HUES6 (cell line): ENCODE data around the gene ANXA11.

Experiments used
- H3K27ac ChIP-seq: 2 replicates; pipeline ENCODE4 v1.7.0; 2013; ENCODE audit warnings: low read depth, mild to moderate bottlenecking, low read length, inconsistent platforms
- H3K27me3 ChIP-seq: 2 replicates; pipeline ENCODE4 v1.6.1; 2013; ENCODE audit warnings: low read length; ENCODE audit not compliant: control insufficient read depth, insufficient read depth
- H3K36me3 ChIP-seq: 2 replicates; pipeline ENCODE4 v1.6.1; 2013; ENCODE audit warnings: low read length; ENCODE audit not compliant: control insufficient read depth, insufficient read depth
- H3K4me1 ChIP-seq: 2 replicates; pipeline ENCODE4 v1.6.1; 2013; ENCODE audit warnings: low read length; ENCODE audit not compliant: control insufficient read depth, insufficient read depth
- H3K4me3 ChIP-seq: 2 replicates; pipeline ENCODE4 v1.5.1; 2013; ENCODE audit warnings: low read depth, low read length
- H3K9ac ChIP-seq: one replicate; pipeline ENCODE4 v1.6.1; 2013; ENCODE audit warnings: mild to moderate bottlenecking, low read length
- H3K9me3 ChIP-seq: 2 replicates; pipeline ENCODE4 v1.6.1; 2013; ENCODE audit warnings: low read depth, low read length; ENCODE audit not compliant: control insufficient read depth, insufficient read depth

Gene ANXA11

DNA sequence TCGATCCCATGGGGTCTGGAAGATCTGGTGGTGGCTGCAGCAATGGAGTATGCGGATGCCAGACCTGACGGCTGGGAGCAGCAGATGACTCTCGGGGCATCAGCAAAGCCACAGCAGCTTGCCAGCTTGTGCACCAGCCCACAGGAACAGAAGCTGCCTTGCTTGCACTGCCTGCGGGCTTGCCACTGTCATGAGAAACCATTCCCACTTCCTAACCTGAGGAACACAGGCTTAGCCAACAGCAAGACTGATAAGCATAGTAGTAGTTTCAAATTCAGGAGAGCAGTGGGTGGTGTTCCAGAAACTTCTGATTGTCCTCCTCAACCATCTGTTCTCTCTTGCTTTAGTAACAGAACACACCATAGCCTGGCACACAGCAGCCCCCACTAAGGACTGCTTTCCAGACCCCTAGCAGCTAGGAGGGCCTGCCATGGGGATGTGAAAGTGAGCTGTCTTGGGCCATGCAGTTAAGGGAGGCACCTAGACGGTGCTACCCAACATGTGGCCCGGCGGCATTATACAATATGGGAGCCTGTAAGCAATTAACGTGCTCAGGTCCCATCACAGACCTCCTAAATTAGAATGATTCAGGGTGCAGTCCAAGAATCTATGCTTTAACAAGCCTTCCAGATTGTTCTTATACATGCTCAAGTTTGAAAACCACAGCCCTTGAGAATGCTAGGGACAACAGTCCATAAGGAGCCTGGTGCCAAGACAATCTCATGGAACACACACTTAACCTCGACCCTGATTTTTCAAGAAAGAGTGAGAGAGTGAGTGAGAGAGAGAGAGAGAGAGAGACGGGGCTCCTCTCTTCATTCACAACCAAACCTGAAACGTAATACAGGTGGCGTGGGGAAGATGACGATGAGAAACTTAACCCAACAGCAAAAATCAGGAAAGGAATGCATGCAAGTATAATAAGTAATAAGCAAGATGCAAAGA lies 7.1 kb downstream of the ANXA11 start:
- Histone ChIP-seq H3K4me1 (peaks cover 32% of the 10 kb centered on the region), H3K4me3 (no peak overlapping the region), H3K36me3 (0 out of 2 replicates have a peak, but pooled peaks cover 3% of the 10 kb centered on the region), H3K9me3 (no peaks in the 10 kb centered on the region), H3K27me3 (no peaks in the 10 kb centered on the region), H3K9ac (no peak overlapping the region), H3K27ac (no peak overlapping the region)

DNA sequence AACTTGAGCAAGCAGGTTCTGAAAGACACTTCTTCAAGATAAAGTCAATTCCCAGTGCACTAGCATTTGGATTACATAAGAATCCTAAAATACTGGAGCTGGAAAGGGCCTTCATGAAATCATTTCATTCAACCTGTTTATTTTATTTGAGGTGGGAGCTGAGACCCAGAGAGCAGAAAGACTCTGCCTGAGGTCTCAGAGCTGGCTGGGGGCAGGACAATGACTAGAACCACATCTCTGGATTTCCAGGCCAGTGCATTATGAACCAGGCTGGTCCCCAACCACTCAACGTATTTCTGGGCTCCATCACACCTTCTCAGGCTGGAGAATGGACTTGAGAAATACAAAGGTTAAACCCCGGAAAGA lies 8.4 kb downstream of the ANXA11 start:
- Histone ChIP-seq H3K36me3 (0 out of 2 replicates have a peak, but pooled peaks cover 3% of the 10 kb centered on the region), H3K4me1 (peaks cover 28% of the 10 kb centered on the region), H3K4me3 (no peak overlapping the region), H3K27me3 (no peaks in the 10 kb centered on the region), H3K9ac (no peak overlapping the region), H3K9me3 (no peaks in the 10 kb centered on the region), H3K27ac (no peak overlapping the region)

DNA sequence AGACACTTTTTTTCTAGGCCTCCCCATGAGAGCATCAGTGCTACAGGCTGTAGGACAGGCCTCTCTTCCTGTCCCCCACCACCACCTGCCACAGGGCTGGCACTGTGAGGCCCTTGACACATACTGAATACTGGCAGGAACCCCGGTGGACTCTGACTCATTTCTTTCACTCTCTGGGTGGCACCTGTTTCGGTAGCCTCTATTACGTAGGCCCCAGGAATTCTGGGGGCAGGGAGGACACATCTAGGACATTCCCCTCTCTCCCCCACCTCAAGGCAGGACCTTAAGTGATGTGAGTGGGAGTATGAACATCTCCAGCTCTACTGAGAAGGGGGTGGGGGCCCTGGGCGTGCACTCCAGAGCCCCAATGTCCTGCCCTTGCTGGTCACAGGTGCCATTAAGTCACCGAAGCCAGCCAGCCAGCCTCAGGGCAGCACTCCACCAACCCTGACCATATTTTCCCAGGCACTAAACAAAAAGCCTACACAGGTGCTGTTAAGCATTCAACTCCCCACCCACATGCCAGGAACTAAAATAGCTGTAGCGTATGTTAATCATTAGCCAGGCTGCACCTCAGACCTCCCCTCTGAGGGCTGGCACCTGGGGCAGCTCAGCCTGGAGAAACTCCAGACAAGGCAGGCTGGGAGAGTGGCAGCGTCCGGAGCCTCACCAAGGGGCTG lies 8.9 kb downstream of the ANXA11 start:
- Histone ChIP-seq H3K9ac (no peak overlapping the region), H3K4me1 (peaks cover 28% of the 10 kb centered on the region), H3K4me3 (no peak overlapping the region), H3K9me3 (no peaks in the 10 kb centered on the region), H3K27ac (no peak overlapping the region), H3K27me3 (no peaks in the 10 kb centered on the region), H3K36me3 (0 out of 2 replicates have a peak, but pooled peaks cover 3% of the 10 kb centered on the region)

DNA sequence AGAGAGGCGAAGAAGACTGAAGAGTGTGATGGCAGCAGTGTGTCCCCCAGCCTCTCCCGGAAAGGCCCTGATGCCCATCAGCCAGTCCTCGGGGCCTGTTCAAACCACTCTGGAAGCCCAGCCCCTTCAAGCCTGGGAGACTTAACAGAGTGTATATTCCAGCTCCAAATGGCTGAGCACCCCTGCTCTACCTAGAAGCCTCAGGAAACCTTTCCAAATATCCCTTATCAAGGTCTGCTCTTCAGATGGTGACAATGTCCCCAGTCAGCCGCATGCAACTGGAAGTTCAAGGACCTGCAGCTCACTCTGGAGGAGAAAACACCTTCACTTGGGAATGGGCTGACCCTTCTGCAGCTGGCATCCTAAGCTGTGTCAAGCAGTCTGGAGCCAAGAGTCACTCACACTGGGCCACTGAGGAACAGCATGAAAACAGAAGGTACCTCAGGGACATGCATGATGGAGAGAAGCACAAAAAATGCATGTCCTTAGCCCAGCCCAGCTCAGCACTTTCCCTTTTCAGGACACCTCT lies 10.2 kb downstream of the ANXA11 start:
- Histone ChIP-seq H3K27ac (no peak overlapping the region), H3K9me3 (no peaks in the 10 kb centered on the region), H3K27me3 (no peaks in the 10 kb centered on the region), H3K9ac (no peak overlapping the region), H3K36me3 (no peaks in the 10 kb centered on the region), H3K4me3 (no peak overlapping the region), H3K4me1 (peaks cover 28% of the 10 kb centered on the region)

DNA sequence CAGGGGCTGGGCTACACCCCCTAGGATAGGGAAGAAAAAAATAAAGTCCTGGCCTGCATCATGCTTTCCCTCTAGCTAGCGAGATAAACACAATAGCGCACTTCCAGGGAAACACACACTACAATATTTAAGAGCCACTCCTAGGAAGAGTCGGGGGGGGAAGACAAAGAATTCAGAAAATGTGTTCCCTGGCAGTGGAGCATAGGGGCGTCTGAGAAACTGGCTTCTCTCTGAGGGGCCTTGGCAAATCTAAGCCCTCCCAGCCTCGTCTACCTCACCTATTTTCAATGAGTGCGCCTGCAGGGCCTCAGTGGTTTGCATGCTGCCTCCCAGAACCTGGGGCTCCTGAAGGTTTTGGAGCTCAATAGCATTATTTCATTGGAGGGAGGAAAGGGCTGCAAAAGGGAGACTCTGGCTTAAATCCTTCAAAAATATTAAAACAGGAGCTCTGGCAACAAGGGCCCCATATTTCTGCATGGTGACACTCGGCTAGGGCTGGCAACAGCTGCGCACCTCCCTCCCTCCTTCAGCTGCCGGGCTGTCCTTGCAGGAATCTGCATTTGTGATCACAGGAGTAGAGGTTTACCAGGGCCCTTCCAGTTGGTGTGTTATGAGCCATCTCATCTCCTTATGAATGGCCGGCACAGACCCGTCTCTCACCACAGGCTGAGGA lies 10.8 kb downstream of the ANXA11 start:
- H3K36me3 ChIP-seq = no peaks in the 10 kb centered on the region
- peaks cover 23% of the 10 kb centered on the region for H3K4me1 ChIP-seq
- no peaks in the 10 kb centered on the region for H3K27me3 ChIP-seq
- H3K27ac ChIP-seq = no peak overlapping the region
- H3K9ac ChIP-seq = no peak overlapping the region
- no peaks in the 10 kb centered on the region for H3K9me3 ChIP-seq
- no peak overlapping the region for H3K4me3 ChIP-seq

DNA sequence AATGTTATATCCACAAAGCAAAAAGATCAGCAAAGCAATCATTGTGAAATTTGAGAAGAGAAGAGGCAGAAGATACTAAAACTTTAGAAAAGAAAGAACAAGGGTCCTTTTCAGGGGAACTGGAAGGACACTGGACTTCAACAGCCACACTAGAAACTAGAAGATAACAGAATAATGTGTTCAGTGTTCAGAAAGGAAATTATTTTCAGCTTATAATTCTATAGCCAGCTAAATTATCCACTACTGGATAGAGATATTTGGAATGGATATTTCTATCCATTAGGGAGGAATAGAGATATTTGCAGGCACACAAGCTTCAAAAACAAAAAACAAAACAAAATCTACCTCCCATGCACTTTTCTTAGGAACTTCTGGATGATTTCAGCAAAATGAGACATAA lies 12.8 kb downstream of the ANXA11 start:
- no peak overlapping the region for H3K4me3 ChIP-seq
- H3K4me1 ChIP-seq = peaks cover 19% of the 10 kb centered on the region
- no peak overlapping the region for H3K27ac ChIP-seq

DNA sequence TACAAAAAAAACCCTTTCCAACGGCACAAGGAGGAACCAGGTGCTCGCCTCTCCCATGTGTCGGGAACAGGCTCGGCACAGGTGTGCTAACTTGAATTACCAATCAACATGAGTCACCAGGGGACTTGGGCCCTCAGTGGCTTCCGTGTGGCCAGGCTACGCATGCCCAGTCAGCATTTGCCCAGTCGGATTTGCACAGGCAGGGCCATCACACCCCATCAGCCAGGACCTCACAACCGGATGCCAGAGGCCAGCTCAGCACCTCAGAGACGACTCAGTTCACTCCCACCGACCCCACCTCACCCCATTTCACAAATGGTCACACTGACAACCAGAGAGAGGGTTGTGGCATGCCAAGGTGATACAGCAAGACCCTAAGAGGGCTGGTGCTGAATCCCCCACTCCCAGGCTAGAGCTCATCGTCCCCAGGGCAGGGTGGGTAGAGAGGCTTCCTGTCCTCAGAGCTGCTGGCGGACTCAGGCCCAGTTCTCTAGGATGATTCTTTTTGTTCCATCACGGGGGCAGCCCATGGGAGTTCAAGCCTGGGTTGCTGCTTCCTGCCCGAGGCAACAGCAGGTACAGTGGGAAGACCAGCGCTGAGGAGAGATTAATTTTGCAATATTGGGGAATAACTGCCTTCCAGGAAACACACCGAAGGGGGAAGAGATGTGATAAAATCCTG lies 13.6 kb downstream of the ANXA11 start:
- H3K27ac ChIP-seq = no peak overlapping the region; the same call in 1 of the 2 replicates
- no peaks in the 10 kb centered on the region for H3K36me3 ChIP-seq
- peaks cover 17% of the 10 kb centered on the region for H3K4me1 ChIP-seq
- H3K27me3 ChIP-seq = no peaks in the 10 kb centered on the region
- no peaks in the 10 kb centered on the region for H3K9me3 ChIP-seq
- no peak overlapping the region for H3K9ac ChIP-seq
- no peak overlapping the region for H3K4me3 ChIP-seq

More for the DNA sequence above, 12.8 kb downstream of the ANXA11 start:
- Histone ChIP-seq H3K36me3 (no peaks in the 10 kb centered on the region), H3K9me3 (no peaks in the 10 kb centered on the region), H3K27me3 (no peaks in the 10 kb centered on the region), H3K9ac (no peak overlapping the region)

DNA sequence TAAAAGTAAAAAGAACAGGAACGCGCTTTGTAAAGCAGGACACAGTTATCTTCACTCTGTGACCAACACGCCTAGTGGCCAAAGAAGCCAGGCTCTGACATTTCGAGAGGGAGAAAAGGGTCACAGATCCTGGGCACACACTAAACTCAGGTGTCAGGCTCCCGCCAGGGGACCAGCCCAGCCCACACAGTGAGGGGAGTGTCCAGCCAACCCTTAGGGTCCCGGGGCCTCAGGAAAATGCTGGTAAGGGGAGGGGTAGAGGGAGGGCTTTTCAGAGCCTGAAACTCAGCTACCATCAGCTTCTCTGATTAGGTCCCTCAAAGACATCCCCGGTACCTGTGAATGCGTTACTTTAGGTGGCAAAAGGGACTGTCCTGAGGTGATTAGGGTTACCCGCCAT lies 16.6 kb downstream of the ANXA11 start:
- H3K27me3 ChIP-seq = no peaks in the 10 kb centered on the region
- H3K27ac ChIP-seq = no peak overlapping the region
- no peaks in the 10 kb centered on the region for H3K9me3 ChIP-seq
- peaks cover 4% of the 10 kb centered on the region; the same call in 1 of the 2 replicates for H3K36me3 ChIP-seq
- 0 out of 2 replicates have a peak, but pooled peaks cover 4% of the 10 kb centered on the region for H3K4me1 ChIP-seq
- H3K9ac ChIP-seq = no peak overlapping the region
- H3K4me3 ChIP-seq = no peak overlapping the region

DNA sequence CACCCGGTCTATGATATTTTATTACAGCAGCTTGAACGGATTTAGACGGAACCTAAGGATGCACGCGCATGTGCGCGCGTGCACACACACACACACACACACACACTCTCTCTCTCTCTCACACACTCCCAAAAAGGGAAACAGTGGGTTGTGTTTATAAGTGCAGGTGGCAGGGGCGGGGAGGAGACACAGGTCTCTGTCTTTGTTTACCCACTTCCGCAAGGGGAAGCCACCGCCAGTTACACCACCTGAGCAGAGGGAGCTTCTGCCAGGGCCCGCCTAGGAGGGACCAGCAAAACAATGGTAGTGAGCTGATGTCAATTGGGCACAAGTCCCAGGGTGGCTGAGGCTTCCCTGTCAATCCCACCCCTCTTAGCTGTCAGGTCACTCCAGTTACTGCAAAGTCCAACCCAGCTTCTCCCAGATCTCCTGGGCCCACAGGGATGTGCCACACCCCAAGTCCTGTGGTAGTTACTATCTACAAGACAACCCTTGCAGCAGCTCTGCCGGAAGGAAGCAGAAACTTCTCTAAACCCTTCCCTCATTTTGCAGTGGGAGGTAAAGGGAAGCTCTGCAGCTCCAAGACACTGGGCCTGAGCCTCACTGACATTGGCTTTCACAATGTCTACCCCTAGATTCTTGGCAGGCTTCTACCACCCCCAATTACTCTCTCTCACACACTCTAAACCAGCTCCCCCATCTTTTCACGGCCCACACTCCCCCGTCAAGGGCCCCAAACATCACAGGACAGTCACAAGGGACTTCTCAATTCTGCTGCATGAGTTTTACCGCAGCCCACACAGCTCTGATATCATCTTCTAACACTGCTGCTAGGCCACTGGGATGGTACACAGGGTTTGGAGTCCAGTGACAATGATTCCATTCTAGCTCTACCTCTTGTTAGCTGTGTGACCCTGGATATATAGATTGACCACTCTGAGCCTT lies 17.6 kb downstream of the ANXA11 start:
- Histone ChIP-seq H3K4me3 (no peak overlapping the region), H3K36me3 (peaks cover 4% of the 10 kb centered on the region; the same call in 1 of the 2 replicates), H3K9ac (no peak overlapping the region), H3K27me3 (no peaks in the 10 kb centered on the region), H3K27ac (no peak overlapping the region), H3K4me1 (0 out of 2 replicates have a peak, but pooled peaks cover 4% of the 10 kb centered on the region), H3K9me3 (no peaks in the 10 kb centered on the region)
